Occipital lobe (tissue), 2 donors: Measurements from ENCODE around the gene FAM13C. TPM values are rescaled to one million over a fixed set of nuclear protein-coding genes. Genes with fewer than 3 reads are reported as not detected.
A peak's percentile ranks its signal among the peaks of the same experiment; 100 is the strongest.
"Not testable (repeated sequence)": the region's sequence is repeated elsewhere in the genome, so short reads cannot be mapped to it uniquely, and the experiment has no call there.

ENCODE experiments used
- DNase-seq: peaks from one replicate; lab custom pipeline; 2025; lab: John Stamatoyannopoulos, UW
- total RNA-seq: library from RNA; depleted of rRNA; stranded (reverse); fragments of >200 nt; gene quantifications from one replicate; pipeline ENCODE4 v1.2.3, GENCODE V29; 2014

The FAM13C gene
- total RNA-seq: 24.3 TPM

DNA sequence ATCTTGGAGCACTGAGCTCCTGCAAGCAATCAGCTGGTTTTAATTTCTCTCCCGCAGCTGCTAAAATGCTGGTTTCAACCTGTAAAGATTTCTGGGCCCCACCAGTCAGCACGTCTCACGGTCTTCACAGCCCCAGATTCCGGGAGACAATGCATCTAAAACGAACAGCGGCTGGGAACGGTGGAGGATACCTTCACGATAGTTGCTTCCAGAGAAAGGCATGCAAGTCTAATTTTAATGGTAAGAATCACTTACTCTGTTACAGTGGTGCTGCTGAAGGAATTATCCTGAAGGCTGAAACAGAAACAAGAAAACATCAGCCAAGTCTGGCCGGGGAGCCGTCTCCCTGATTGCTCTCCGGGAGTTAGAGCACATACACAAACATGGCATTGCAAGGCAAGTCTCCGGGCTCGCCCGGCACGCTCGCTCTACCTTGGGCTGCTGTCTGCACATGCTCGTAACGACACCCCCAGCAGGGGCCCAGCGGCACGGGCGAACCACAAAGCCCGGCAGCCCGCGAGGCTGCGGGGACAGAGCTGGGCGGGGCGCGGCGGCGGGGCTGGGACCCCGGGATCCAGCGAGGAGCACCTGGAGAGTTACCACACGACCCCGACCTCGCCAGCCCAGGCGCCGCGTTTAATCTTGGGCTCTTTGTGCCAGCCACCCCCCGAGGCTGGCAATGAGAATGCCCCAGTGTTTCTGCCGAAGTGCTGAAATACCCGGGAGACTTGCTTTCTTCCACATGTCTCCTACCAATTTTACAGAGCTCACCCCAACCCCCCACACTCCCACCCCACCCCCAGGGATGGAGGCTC is at the start of gene FAM13C:
Gene FAM13C (minus strand): TSS at position 406 of the 815 bp plus-strand sequence. CDS start 89 bp downstream, at position 317.
- DNase-seq: peak; percentile 68

DNA sequence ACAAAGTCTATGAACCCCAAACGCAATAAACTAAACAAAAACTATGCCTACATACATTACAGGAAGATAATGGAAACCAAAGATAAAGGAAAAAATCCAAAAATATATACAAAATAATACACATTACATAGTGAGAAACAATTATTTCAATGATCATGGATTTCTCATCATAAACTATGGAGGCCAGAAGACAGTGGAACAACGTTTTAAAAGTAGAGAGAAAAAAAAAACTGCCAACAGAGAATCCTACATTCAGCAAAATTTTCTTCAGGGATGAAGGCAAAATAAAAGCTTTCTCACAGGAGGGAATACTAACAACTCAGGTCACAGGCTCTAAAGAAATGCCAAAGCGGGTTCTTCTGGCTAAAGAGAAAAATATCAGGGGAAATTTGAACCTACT is 42.9 kb upstream of the FAM13C start:
- DNase-seq: no peak

DNA sequence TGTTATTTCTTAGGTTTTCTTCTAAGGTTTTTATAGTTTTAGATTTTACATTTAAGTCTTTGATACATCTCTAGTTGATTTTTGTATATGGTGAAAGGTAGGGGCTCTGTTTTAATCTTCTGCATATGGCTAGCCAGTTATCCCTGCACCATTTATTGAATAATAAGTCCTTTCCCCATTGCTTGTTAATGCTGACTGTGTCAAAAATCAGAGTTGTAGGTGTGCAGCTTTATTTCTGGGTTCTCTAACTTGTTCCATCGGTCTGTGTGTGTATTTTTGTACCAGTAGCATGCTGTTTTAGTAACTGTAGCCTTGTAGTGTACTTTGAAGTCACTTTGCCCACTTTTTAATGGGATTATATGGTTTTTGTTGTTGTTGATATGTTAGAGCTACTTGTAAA is 37.9 kb upstream of the FAM13C start:
- DNase-seq: no peak

DNA sequence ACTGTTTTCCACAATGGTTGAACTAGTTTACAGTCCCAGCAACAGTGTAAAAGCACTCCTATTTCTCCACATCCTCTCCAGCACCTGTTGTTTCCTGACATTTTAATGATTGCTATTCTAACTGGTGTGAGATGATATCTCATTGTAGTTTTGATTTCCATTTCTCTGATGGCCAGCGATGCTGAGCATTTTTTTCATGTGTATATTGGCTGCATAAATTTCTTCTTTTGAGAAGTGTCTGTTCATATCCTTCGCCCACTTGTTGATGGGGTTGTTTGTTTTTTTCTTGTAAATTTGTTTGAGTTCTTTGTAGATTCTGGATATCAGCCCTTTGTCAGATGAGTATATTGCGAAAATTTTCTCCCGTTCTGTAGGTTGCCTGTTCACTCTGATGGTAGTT is 37.0 kb upstream of the FAM13C start:
- DNase-seq: not testable (repeated sequence)

DNA sequence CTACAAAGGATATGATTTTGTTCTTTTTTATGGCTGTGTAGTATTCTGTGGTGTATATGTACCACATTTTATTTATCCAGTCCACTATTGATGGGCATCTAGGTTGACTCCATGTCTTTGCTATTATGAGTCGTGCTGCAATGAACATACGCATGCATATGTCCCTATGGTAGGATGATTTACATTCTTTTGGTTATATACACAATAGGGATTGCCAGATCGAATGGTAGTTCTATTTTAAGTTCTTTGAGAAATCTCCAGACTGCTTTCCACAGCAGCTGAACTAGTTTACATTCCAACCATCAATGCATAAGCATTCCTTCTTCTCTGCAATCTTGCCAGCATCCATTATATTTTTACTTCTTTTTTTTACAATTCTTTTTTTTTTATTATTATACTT is 35.6 kb upstream of the FAM13C start:
- no peak for DNase-seq

DNA sequence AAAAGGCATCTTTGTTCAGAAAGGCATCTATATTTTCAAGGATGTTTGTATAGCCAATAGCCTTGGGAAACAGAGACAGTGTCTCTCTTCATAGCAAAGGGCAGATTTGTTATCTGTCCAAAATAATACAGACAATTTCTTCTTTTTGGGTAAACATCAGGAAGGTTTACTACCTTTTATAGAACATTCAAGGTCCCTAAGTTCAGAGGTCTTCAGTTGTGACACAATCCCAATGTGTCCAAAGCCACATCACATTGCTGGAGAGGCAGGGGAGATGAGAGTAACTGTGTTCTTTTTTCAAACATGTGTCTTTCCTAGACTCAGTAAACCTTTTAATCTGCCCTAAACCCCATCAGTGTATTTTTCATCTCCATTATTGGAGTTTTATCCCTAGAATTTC is 33.6 kb upstream of the FAM13C start:
- no peak for DNase-seq

DNA sequence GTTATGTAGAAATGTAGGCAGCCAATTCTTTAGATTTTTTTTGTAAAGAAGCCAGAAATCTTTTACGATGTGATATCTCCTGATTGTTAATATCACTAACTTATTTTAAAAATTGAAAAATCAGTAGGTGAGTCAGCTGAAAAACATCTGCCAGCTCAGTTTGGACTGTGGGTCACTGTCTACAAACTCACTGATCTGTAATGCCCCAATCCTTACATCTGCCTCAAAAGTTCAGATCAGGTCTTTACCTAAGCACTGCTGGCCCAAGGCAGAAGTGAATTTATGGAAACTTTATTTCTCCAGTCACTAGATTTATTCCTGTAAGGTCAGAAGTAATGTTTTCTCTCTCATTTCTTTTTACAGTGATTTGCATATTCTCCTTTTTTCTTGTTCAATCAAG is 31.0 kb upstream of the FAM13C start:
- no peak for DNase-seq

DNA sequence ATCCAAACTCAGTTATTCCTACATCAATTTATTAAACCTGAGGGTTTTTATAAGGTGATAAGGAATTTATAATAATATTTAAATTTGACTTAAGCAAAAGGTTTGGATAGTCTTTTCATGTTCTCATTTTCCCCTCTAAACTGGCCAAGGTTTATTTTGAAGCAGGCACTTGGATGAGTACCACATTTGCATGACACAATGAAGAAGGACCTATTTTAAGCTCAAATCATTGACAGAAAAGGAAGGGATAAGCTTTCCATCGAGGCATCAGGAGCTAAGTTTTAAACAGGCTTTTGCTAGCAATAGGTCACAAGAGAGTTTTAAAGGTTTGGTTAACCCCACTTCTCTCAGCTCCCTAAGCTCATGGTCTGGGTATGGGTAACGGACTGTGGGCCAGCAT is 28.7 kb upstream of the FAM13C start:
- no peak for DNase-seq

DNA sequence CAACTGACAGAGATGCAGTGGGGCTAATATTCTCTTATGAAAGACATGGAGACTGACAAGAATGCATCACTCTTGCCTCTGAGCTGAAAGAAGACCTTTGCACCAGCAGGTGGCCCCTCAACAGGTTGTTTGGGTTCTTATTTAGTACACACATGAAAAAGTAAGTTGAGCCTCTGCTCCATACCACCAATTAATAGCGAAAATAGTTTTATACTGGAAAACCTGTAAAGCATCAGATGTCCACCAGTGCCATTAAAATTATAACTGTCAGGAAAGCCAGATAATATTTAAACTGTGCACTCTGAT is 26.3 kb upstream of the FAM13C start:
- no peak for DNase-seq

DNA sequence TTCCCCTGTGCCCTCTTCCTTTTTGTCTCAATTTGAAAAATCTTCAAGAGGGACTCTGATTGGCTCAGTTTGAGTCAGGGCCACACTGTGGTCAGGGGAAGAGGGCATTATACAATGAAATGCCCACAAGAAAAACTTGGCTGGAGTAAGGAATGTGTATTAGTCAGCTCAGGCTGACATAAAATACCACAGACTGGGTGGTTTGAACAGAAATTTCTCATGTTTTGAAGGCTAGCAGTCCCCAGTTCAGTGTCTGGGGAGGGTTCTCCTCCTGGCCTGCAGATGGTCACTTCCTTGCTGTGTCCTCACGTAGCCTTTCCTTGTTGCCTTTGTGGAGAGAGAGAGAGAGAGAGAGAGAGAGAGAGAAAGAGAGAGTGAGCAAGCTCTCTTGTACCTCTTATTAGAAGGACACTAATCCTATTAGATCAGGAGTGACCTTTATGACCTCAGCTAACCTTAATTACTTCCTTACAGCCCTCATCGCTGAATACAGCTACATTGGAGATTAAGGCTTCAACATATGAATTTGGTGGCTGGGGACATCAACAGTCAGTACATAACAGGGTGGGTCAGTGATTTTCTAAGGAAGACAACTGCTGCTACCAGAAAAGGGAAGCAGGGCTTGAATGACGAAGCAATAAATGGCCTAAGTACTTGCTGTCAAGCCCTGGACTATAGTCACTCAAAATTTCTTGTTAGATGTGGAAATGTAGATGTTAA is 25.8 kb upstream of the FAM13C start:
- DNase-seq: no peak

DNA sequence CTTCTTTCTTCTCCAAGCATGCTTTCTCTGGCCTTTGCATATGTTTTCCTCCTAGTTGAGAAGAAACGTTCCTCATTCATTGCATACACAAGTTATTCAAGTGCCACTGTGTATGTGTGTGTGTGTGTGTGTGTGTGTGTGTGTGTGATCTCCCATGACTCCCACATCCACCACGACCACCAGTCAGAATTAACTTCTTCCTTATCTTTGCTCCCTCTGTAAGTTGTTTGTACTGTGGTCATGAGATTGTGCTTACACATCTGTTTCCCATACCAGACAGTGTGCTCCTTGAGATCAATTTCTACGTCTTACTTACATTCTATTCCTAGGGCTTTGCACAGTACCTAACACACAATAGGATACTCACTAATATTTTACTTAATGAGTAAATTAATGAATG is 22.4 kb upstream of the FAM13C start:
- no peak for DNase-seq

DNA sequence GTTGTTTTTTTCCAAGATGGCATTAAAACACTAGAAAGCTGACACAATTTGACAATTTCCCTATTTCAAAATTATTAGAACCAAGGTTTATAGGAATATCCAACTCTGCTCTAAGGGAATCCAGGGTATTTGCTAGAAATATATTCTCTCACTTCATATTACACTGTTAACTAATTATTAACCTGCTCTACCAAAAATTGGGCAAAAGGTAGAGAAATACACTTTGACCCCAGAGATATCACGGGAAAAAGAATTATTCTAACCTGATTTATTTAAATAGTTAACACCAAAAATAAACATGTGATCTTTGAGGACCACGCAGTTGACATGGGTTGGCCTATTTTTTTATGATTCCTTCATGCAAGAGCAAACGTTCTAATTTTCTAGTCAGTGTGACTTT is 21.6 kb upstream of the FAM13C start:
- no peak for DNase-seq

DNA sequence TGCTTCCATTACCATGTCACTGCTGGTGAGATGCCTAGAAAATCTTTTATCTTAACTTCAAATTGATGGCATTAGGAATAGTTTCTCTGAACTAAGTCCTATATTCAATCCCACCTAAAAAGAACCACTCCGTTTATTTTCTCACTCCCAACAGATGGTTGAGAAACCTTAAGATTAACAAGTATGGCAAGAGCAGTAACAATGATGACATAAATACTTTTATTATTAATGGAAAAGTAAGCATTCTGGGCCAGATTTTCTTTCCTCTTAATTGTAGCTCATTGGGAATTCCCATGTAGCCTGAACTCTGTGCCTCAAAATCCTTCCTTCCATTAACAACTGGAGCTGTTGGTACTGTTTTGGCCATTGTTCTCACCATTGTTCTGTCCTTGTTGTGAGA is 21.1 kb upstream of the FAM13C start:
- DNase-seq: no peak

DNA sequence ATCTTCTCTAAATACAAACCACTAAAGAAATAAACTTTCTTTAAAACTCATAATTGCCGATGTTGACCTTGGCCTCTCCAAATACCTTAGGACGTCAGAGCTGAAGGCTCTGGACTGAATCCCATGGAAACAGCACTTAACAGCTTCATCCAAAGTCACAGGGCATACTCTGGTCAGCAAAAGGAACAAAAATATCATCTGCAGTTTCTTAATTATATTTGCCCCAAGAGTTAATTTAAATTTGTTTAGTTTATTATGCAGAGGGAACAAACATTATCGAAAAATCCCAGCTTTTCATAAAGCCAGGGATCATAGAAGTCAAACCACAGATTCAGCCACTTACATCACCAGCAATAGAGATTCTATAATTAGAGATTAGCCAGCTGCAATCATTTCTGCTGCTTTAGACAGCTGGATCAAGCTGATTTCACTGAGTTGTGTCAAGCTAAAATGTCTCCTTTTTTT is 20.5 kb upstream of the FAM13C start:
- no peak for DNase-seq

DNA sequence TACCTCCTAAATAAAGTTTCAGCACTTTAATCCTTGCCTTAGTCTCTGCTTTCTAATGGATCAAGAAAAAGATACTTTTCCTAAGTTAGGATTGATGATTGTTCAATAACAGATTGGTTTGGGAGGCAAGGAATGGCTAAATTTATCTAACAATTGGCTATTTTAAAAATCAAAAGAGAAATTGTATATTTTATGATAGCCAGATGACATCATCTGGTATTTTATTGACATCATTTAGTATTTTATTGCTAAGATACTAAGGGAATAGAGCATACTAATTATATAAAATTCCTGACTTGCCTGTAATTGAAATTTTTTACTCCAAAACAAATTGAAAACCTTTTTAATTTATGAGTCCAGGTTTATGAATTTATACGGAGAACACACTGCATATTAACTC is 19.3 kb upstream of the FAM13C start:
- DNase-seq: no peak

DNA sequence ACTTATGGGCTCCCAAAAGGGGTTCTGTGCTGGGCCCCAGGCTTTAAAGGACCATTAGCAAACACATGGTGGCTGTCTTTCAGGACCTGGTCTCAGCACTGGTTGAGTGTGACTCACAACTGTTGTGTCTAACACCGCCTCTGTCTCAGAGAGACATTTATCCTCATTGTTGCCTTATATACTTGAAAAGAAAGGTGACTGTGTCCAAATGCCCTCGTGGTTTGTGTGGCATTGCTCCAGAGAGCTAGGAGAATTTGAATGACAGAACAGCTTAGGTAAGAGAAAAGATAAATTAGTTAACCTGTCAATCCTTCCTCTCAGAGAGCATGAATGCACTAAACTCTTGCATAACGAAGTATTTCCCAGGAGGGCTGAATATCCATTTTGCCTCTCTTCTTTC is 14.5 kb upstream of the FAM13C start:
- no peak for DNase-seq

DNA sequence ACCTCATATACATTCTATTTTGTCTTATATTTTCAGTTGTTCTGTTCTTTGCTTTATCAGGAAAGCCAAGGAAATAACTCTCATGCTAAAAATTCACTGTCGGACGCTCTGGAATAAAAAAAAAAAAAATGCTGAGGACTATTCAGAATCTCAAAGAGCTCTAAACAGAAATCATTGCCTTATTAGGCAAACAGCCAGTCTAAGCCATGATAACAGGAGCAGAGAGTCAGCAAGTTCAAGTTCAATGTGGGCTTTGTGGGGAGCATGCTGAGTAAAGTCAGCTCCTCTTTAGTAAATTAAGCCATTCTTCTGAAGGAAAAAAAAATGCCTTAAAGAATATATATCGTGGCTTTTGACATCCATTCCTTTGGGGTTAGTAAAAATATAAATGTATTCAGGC is 13.6 kb upstream of the FAM13C start:
- DNase-seq: no peak

DNA sequence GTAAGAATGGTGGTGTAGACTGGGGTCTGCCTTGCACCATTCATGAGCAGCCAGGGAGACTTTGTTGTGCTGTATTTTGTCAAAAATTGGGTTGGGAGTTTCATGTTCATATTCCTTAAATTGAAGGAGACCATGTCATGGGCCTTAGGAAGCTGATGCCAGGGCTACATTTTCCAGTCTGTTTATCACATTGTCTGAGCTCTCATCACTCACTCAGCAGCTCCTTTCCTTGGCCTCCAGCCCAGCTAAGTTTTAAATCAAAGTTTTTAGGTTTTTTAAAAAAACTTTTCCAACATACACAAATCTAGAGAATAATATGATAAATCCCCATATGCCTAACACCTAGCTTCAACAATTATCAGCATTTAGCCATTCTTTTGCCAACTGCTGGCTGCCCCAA is 12.6 kb upstream of the FAM13C start:
- no peak for DNase-seq

DNA sequence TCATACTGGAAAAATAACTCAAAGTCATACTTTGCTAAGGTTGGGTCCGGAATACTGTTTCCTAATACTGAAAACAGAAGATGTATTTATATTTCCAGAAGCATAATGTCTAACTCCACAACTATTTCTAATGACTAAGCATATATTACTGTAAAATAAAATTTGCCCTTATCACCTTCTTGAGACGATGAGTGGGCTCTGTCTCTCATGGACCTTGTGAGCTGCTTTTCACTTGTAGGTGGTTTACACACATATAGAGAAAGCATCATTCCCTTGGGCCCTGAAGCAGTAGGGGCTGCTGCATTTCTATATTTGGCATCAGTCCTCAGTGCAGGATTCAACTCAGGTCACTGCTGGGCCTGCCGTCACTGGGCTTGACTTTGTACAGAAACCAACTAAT is 10.7 kb upstream of the FAM13C start:
- DNase-seq: no peak

DNA sequence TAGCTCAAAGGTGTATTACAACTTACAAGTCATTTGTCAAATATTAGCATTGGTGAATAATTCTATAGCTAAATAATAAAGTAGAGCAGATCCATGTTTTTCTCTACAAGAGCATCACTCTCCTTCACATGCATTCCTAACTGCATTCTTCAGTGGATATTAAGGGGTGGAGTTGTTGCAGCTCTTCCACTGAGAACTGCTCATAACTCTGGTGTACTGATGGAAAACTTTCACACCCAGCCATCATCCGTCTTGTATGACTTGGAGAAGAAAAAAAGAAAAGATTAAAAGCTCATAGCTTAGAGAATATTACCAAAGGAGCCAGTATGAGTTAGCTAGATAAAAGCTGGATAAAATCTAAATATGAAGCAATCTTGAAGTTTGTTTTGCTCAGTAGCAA is 10.2 kb upstream of the FAM13C start:
- no peak for DNase-seq

DNA sequence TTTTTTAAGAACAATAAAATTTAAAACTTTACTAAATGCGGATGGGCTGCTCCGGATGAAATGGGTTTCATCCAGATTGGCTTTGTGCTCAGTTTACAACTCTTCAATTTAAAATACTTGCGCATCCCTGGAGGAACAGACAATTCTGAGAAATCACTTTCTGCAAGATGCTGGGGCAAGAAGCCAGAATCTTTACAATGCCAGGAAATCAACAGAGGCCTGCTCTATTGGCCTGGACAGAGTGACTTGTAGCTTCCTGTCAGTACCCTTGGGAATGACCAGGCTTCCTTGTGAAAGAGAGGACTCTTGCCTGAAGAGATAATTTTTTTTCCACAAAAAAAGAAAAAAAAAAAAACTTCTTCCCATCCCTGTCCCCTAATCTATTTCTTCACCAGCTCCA is 3.9 kb upstream of the FAM13C start:
- no peak for DNase-seq

DNA sequence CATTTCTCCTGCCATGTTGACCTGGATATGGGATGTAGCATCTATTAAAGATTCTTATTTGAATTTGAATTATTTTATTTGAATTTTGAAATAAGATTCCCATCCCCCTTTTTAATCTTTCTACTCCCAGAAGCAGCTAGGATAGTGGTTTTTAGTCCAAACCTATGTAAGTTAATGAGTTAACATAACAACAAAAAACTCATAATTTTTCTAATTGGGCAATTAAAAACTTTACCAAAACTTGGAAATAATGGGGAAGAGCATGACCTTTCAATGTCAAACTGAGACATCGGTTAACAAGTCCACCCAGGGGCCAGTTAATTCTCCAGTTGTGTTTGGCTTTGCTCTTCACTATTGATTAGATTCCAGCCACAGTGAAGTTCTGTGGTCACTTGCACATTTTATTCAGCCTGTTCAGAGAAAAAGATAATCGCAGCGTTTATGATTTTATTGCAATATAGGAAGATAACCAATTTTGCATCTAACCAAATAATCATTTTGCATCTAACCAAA is 1.2 kb upstream of the FAM13C start:
- DNase-seq: no peak

DNA sequence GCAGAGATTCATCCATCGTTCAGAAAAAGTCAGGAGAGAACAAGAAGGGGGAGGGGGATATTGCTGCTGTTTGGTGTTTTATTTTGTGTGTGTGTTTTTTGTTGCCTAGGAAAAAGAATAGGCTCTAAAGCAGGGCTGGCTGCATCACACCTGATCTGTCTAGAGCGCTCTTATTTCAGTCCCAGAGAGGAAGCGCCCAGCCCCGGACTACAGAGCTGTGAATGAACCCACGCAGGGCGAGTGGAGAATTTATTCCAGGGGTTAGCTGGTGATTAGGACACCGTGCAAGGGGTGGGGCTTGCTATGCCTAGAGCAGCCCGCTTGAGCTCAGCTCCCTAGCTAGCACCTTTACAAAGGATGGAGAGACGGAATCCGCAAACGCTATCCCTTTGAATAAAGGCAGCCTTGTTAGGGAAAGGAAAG is 621 bp upstream of the FAM13C start:
- peak; percentile 51 for DNase-seq
